Neural cell (in vitro differentiated cells): ENCODE data around the gene ATF6B. TPM values are rescaled to one million over a fixed set of nuclear protein-coding genes. Genes with fewer than 3 reads are reported as not detected.

Source experiments
- H2AFZ ChIP-seq: fragments of 200-600, 300-800 bp; sonication (generic), shearing (Covaris generic); 2 replicates; pipeline ENCODE4 v1.6.0; 2014; ENCODE audit warnings: low read depth, mild to moderate bottlenecking, antibody characterized with exemption, low read length, moderate library complexity
- H3F3A ChIP-seq: fragments of 200-600 bp; shearing (Covaris generic); 2 replicates; pipeline ENCODE4 v1.6.1; 2016; ENCODE audit warnings: mild to moderate bottlenecking, moderate library complexity, mixed read lengths, antibody characterized with exemption, low read length; ENCODE audit not compliant: insufficient read depth, poor library complexity, severe bottlenecking
- H3K27ac ChIP-seq: fragments of 200-600, 300-800 bp; sonication (generic), shearing (Covaris generic); 2 replicates; pipeline ENCODE4 v1.5.1; 2014; ENCODE audit warnings: mild to moderate bottlenecking, low read length, moderate library complexity
- H3K27me3 ChIP-seq: fragments of 300-800, 200-600 bp; sonication (generic), shearing (Covaris generic); 2 replicates; pipeline ENCODE4 v1.6.0; 2014; ENCODE audit warnings: mild to moderate bottlenecking, low read depth, low read length, moderate library complexity; ENCODE audit not compliant: insufficient read depth
- H3K36me3 ChIP-seq: fragments of 300-800, 200-600 bp; sonication (generic), shearing (Covaris generic); 2 replicates; pipeline ENCODE4 v1.5.1; 2014; ENCODE audit warnings: mild to moderate bottlenecking, antibody characterized with exemption, low read length, moderate library complexity; ENCODE audit not compliant: insufficient read depth
- H3K4me2 ChIP-seq: fragments of 300-800, 200-600 bp; sonication (generic), shearing (Covaris generic); 2 replicates; pipeline ENCODE4 v1.6.0; 2014; ENCODE audit warnings: mild to moderate bottlenecking, low read length
- H3K4me3 ChIP-seq: fragments of 300-800, 200-600 bp; sonication (generic), shearing (Covaris generic); 2 replicates; pipeline ENCODE4 v1.5.1; 2014; ENCODE audit warnings: mild to moderate bottlenecking, low read length, moderate library complexity
- H3K79me2 ChIP-seq: fragments of 200-600 bp; shearing (Covaris generic); replicated peaks from 2 replicates; pipeline ENCODE4 v1.6.0; 2014; ENCODE audit warnings: mild to moderate bottlenecking, low read length, moderate library complexity; ENCODE audit not compliant: insufficient read depth
- H3K9ac ChIP-seq: fragments of 300-800, 200-600 bp; sonication (generic), shearing (Covaris generic); 2 replicates; pipeline ENCODE4 v1.6.1; 2016; ENCODE audit warnings: mild to moderate bottlenecking, low read length, mixed read lengths
- H3K9me2 ChIP-seq: fragments of 200-600 bp; shearing (Covaris generic); 2 replicates; pipeline ENCODE4 v1.6.1; 2016; ENCODE audit warnings: mild to moderate bottlenecking, low read length, mixed read lengths; ENCODE audit not compliant: insufficient read depth
- H3K9me3 ChIP-seq: fragments of 200-600, 300-800 bp; sonication (generic), shearing (Covaris generic); 2 replicates; pipeline ENCODE4 v1.6.1; 2016; ENCODE audit warnings: mild to moderate bottlenecking, mixed run types, low read length, moderate library complexity, mixed read lengths
- H4K20me1 ChIP-seq: fragments of 200-600 bp; shearing (Covaris generic); 2 replicates; pipeline ENCODE4 v1.6.1; 2016; ENCODE audit warnings: mild to moderate bottlenecking, mixed run types; ENCODE audit not compliant: insufficient read depth
- CTCF ChIP-seq: fragments of 450-650 bp; IDR thresholded peaks from 2 replicates; pipeline ENCODE4 v1.5.1; 2014; ENCODE audit warnings: antibody characterized with exemption, mild to moderate bottlenecking, moderate library complexity; ENCODE audit not compliant: poor library complexity, severe bottlenecking
- EP300 ChIP-seq: fragments of 450-650 bp; conservative IDR thresholded peaks from 2 replicates; pipeline ENCODE4 v1.6.1; 2014; ENCODE audit warnings: antibody characterized with exemption, mild to moderate bottlenecking, moderate library complexity; ENCODE audit not compliant: poor library complexity, severe bottlenecking
- EZH2 ChIP-seq: fragments of 200-600, 300-800 bp; shearing (Covaris generic), sonication (generic); IDR thresholded peaks from 2 replicates; pipeline ENCODE4 v1.6.1; 2014; ENCODE audit warnings: antibody characterized with exemption, low read length, borderline replicate concordance, mild to moderate bottlenecking; ENCODE audit not compliant: insufficient read depth, poor library complexity, severe bottlenecking
- MXI1 ChIP-seq: fragments of 450-650 bp; conservative IDR thresholded peaks from 2 replicates; pipeline ENCODE4 v1.6.1; 2014; ENCODE audit warnings: antibody characterized with exemption, mild to moderate bottlenecking; ENCODE audit not compliant: poor library complexity, severe bottlenecking
- POLR2AphosphoS5 ChIP-seq: IDR thresholded peaks from 2 replicates; pipeline ENCODE4 v1.6.1; 2012
- RAD21 ChIP-seq: fragments of 450-650 bp; conservative IDR thresholded peaks from 2 replicates; pipeline ENCODE4 v1.6.1; 2014; ENCODE audit warnings: antibody characterized with exemption, mild to moderate bottlenecking, moderate library complexity
- SMC3 ChIP-seq: fragments of 450-650 bp; conservative IDR thresholded peaks from 2 replicates; pipeline ENCODE4 v1.6.1; 2014; ENCODE audit warnings: antibody characterized with exemption, mild to moderate bottlenecking, moderate library complexity; ENCODE audit not compliant: poor library complexity
- TAF1 ChIP-seq: IDR thresholded peaks from 2 replicates; pipeline ENCODE4 v1.6.1; 2012; ENCODE audit warnings: low read depth
- polyA plus RNA-seq: library from polyadenylated mRNA; depleted of rRNA; stranded (reverse); fragments of >200 nt; gene quantifications from 2 replicates; pipeline ENCODE4 v1.2.3, GENCODE V29; 2014
- TF ChIP-seq, protein P1 (sequence below): IDR thresholded peaks from 2 replicates; pipeline ENCODE4 v1.6.1; 2012; ENCODE audit warnings: borderline replicate concordance

ATF6B gene
- polyA plus RNA-seq, 1 donor from 2014 or later, result 44.3 TPM

DNA sequence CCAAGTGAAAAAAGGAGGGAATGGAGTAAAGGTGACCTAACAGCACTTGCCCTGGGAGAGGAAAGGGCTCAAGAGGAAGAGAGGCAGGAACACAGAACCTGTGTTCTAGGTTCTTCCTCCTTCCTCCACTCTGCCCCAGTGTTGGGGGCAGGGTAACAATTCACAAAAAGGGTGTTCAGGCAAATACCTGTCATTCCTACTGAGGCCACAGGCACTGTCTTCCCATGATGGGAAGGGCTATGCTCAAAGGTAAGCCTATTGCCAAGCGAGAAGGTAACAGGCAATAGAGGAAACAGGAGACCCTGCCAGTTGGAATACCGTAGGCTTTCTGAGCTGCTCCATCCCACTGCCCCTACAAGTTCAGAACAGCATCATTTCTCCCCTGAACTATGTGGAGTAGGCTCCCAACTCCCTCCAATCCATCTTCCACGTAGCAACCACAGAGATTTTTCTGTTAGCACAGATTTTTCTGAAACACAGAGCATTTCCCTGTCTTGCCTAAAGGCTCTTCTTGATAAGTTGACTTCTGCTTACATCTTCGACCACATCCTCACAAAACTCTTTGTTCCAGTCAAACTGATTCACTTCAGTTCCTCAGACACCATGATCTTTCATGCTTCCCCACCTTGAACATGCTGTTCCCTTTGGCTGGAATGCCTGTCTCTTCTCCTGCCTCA lies 45.1 kb upstream of the ATF6B start:
- H3K9me2 ChIP-seq, result no peaks in the 10 kb centered on the region
- TF ChIP-seq TAF1 (no peak), SMC3 (no peak), CTCF (no peak), RAD21 (no peak), POLR2AphosphoS5 (no peak), EZH2 (no peak), EP300 (no peak), MXI1 (no peak)
- TF ChIP-seq, protein P1, sequence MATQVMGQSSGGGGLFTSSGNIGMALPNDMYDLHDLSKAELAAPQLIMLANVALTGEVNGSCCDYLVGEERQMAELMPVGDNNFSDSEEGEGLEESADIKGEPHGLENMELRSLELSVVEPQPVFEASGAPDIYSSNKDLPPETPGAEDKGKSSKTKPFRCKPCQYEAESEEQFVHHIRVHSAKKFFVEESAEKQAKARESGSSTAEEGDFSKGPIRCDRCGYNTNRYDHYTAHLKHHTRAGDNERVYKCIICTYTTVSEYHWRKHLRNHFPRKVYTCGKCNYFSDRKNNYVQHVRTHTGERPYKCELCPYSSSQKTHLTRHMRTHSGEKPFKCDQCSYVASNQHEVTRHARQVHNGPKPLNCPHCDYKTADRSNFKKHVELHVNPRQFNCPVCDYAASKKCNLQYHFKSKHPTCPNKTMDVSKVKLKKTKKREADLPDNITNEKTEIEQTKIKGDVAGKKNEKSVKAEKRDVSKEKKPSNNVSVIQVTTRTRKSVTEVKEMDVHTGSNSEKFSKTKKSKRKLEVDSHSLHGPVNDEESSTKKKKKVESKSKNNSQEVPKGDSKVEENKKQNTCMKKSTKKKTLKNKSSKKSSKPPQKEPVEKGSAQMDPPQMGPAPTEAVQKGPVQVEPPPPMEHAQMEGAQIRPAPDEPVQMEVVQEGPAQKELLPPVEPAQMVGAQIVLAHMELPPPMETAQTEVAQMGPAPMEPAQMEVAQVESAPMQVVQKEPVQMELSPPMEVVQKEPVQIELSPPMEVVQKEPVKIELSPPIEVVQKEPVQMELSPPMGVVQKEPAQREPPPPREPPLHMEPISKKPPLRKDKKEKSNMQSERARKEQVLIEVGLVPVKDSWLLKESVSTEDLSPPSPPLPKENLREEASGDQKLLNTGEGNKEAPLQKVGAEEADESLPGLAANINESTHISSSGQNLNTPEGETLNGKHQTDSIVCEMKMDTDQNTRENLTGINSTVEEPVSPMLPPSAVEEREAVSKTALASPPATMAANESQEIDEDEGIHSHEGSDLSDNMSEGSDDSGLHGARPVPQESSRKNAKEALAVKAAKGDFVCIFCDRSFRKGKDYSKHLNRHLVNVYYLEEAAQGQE, result no peak
- H3K9ac ChIP-seq, result peak overlapping the region; percentile 5

DNA sequence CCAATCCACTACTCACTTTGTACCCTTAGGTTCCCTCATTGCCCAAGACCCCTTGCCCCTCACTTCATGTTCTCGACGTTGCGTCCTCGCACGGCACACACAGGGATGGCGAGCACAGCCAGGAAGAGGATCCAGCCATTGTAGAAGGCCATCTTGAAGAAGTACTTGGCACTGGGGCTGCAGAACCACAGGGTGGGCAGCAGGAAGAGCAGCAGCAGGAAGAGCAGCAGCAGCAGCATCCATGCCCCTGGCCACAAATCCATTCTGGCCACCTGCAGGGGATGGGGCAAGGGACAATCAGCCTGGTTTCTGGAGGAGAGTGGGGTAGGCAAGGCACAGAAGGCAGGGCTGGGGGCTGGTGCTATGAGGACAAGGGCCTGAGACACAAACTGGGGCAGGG lies 43.2 kb upstream of the ATF6B start:
- H3K9ac ChIP-seq, result no peak overlapping the region
- H3F3A ChIP-seq, result no peaks in the 10 kb centered on the region
- peaks cover 32% of the 10 kb centered on the region for H3K79me2 ChIP-seq
- H4K20me1 ChIP-seq, result no peaks in the 10 kb centered on the region
- no peak overlapping the region for H3K27ac ChIP-seq
- no peaks in the 10 kb centered on the region for H3K27me3 ChIP-seq
- H3K9me2 ChIP-seq, result no peaks in the 10 kb centered on the region
- no peak for TF ChIP-seq RAD21
- TF ChIP-seq CTCF, result no peak
- no peak for TF ChIP-seq TAF1
- TF ChIP-seq SMC3, result no peak
- TF ChIP-seq, protein P1, result no peak
- TF ChIP-seq POLR2AphosphoS5, result no peak
- no peak for TF ChIP-seq MXI1
- TF ChIP-seq EP300, result no peak
- no peak for TF ChIP-seq EZH2
- H3K36me3 ChIP-seq, result no peaks in the 10 kb centered on the region
- H3K4me2 ChIP-seq, result no peak overlapping the region
- no peaks in the 10 kb centered on the region for H3K9me3 ChIP-seq
- no peak overlapping the region for H3K4me3 ChIP-seq
- no peak overlapping the region for H2AFZ ChIP-seq

More for the DNA sequence above, 45.1 kb upstream of the ATF6B start:
- Histone ChIP-seq H2AFZ (no peak overlapping the region), H3K9me3 (no peaks in the 10 kb centered on the region), H3K27me3 (no peaks in the 10 kb centered on the region), H3K4me3 (peak overlapping the region; percentile 91), H3K79me2 (peaks cover 32% of the 10 kb centered on the region), H3K27ac (no peak overlapping the region), H3K4me2 (no peak overlapping the region), H3K36me3 (no peaks in the 10 kb centered on the region), H3F3A (peaks cover 4% of the 10 kb centered on the region), H4K20me1 (no peaks in the 10 kb centered on the region)
